ENCODE data around the gene ZNF280D.

The ZNF280D gene

GRCh38 chr15:56628893-56629532 lies 104.3 kb downstream of the ZNF280D start:
- Histone ChIP-seq H3K4me1 (ENCODE audit: low read length) (no peaks in the 10 kb centered on the region), H3K4me2 (ENCODE audit: low read length) (no peak overlapping the region), H3K9ac (ENCODE audit: low read length) (no peak overlapping the region), H4K20me1 (ENCODE audit: insufficient read depth, low read length) (no peaks in the 10 kb centered on the region), H3K27me3 (ENCODE audit: low read depth, low read length) (no peaks in the 10 kb centered on the region), H3K27ac (ENCODE audit: low read length) (no peak overlapping the region), H2AFZ (ENCODE audit: low read depth, low read length) (no peak overlapping the region), H3K79me2 (ENCODE audit: low read length) (no peaks in the 10 kb centered on the region), H3K36me3 (replicated peaks; ENCODE audit: low read depth, low read length) (no peaks in the 10 kb centered on the region), H3K9me3 (ENCODE audit: insufficient read depth, low read length) (no peaks in the 10 kb centered on the region), H3K4me3 (ENCODE audit: low read length) (no peak overlapping the region)
- no peak for TF ChIP-seq EZH2phosphoT487 (IDR thresholded peaks at IDR 0.05; ENCODE audit: low read depth)
- peak; percentile 8; the same call in 1 of the 2 replicates for TF ChIP-seq CTCF (IDR thresholded peaks at IDR 0.05; ENCODE audit: low read depth, low read length)

DNA sequence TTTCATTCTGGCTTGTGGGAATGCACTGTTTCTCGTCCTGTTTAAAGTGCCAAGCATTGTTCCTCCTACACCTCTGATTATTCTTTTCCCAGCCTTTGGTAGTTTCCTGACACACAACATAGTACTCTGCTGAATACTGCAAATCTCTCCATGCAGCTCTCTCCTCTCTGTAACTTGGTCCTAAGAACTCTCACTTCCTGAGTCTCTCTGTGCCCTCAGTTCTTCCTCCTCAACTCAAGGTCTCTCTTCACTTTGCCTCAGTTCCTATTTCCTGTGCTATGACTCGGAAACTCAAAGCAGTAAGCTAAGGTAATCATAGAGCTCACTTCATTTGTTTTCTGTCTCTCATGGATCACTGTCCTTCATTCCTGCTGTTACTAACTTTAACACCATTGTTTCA lies 113.4 kb downstream of the ZNF280D start:
- Histone ChIP-seq H3K4me3 (ENCODE audit: low read length) (peak overlapping the region; percentile 27), H3K36me3 (replicated peaks; ENCODE audit: low read depth, low read length) (no peaks in the 10 kb centered on the region), H3K4me2 (ENCODE audit: low read length) (peak overlapping the region; percentile 51), H4K20me1 (ENCODE audit: insufficient read depth, low read length) (no peaks in the 10 kb centered on the region), H2AFZ (ENCODE audit: low read depth, low read length) (peak overlapping the region; percentile 78), H3K27me3 (ENCODE audit: low read depth, low read length) (no peaks in the 10 kb centered on the region), H3K9ac (ENCODE audit: low read length) (no peak overlapping the region), H3K9me3 (ENCODE audit: insufficient read depth, low read length) (no peaks in the 10 kb centered on the region; the same call in 1 of the 2 replicates), H3K79me2 (ENCODE audit: low read length) (no peaks in the 10 kb centered on the region), H3K27ac (ENCODE audit: low read length) (no peak overlapping the region), H3K4me1 (ENCODE audit: low read length) (peaks cover 7% of the 10 kb centered on the region)
- TF ChIP-seq CTCF (IDR thresholded peaks at IDR 0.05; ENCODE audit: low read depth, low read length): no peak
- TF ChIP-seq EZH2phosphoT487 (IDR thresholded peaks at IDR 0.05; ENCODE audit: low read depth): no peak

DNA sequence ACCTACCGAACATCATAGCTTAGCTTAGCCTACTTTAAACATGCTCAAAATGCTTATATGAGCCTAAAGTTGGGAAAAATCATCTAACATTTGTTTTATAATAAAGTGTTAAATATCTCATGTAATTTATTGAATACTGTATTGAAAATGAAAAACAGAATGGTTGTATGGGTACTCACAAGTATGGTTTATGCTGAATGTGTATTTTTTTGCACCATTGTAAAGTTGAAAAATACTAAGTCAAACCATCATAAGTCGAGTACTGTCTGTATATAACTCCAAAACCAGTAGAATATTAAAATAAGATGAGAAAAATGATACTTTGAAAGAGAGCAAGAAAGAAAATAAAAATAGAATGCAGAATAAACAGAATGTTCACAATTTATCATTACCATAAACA lies 115.7 kb downstream of the ZNF280D start:
- TF ChIP-seq CTCF (IDR thresholded peaks at IDR 0.05; ENCODE audit: low read depth, low read length) (no peak), EZH2phosphoT487 (IDR thresholded peaks at IDR 0.05; ENCODE audit: low read depth) (no peak)
- no peak overlapping the region for H2AFZ ChIP-seq (ENCODE audit: low read depth, low read length)
- peaks cover 7% of the 10 kb centered on the region for H3K4me1 ChIP-seq (ENCODE audit: low read length)
- H3K4me3 ChIP-seq (ENCODE audit: low read length): no peak overlapping the region
- no peaks in the 10 kb centered on the region for H3K36me3 ChIP-seq (replicated peaks; ENCODE audit: low read depth, low read length)
- no peaks in the 10 kb centered on the region for H3K79me2 ChIP-seq (ENCODE audit: low read length)
- peaks cover 7% of the 10 kb centered on the region for H3K9me3 ChIP-seq (ENCODE audit: insufficient read depth, low read length)
- no peak overlapping the region for H3K4me2 ChIP-seq (ENCODE audit: low read length)
- H4K20me1 ChIP-seq (ENCODE audit: insufficient read depth, low read length): no peaks in the 10 kb centered on the region
- H3K9ac ChIP-seq (ENCODE audit: low read length): no peak overlapping the region
- H3K27me3 ChIP-seq (ENCODE audit: low read depth, low read length): no peaks in the 10 kb centered on the region
- no peak overlapping the region for H3K27ac ChIP-seq (ENCODE audit: low read length)

- TF ChIP-seq CTCF (IDR thresholded peaks at IDR 0.05; ENCODE audit: low read depth, low read length): no peak; the same call in 1 of the 2 replicates
- no peak for TF ChIP-seq EZH2phosphoT487 (IDR thresholded peaks at IDR 0.05; ENCODE audit: low read depth)
- Histone ChIP-seq H2AFZ (ENCODE audit: low read depth, low read length) (no peak overlapping the region), H3K36me3 (replicated peaks; ENCODE audit: low read depth, low read length) (no peaks in the 10 kb centered on the region), H3K4me2 (ENCODE audit: low read length) (no peak overlapping the region), H3K9me3 (ENCODE audit: insufficient read depth, low read length) (peaks cover 7% of the 10 kb centered on the region), H3K4me1 (ENCODE audit: low read length) (peaks cover 7% of the 10 kb centered on the region), H3K9ac (ENCODE audit: low read length) (no peak overlapping the region), H4K20me1 (ENCODE audit: insufficient read depth, low read length) (no peaks in the 10 kb centered on the region), H3K4me3 (ENCODE audit: low read length) (no peak overlapping the region), H3K79me2 (ENCODE audit: low read length) (no peaks in the 10 kb centered on the region), H3K27ac (ENCODE audit: low read length) (no peak overlapping the region), H3K27me3 (ENCODE audit: low read depth, low read length) (0 out of 2 replicates have a peak, but pooled peaks cover 3% of the 10 kb centered on the region)
These were observed 116.8 kb downstream of the ZNF280D start for GRCh38 chr15:56616551-56616950.

Data from OCI-LY3 (cell line).